ENCODE data around the gene SBK1. TPM values are rescaled to one million over a fixed set of nuclear protein-coding genes. Genes with fewer than 3 reads are reported as not detected.

Gene SBK1
- total and polyA plus RNA-seq, 10 of the 15 experiments (the other 5 are each of a cell fraction or from before 2014, with no cell fraction given), result 0.04 to 0.26 (median 0.06) TPM; not detected in 4

DNA sequence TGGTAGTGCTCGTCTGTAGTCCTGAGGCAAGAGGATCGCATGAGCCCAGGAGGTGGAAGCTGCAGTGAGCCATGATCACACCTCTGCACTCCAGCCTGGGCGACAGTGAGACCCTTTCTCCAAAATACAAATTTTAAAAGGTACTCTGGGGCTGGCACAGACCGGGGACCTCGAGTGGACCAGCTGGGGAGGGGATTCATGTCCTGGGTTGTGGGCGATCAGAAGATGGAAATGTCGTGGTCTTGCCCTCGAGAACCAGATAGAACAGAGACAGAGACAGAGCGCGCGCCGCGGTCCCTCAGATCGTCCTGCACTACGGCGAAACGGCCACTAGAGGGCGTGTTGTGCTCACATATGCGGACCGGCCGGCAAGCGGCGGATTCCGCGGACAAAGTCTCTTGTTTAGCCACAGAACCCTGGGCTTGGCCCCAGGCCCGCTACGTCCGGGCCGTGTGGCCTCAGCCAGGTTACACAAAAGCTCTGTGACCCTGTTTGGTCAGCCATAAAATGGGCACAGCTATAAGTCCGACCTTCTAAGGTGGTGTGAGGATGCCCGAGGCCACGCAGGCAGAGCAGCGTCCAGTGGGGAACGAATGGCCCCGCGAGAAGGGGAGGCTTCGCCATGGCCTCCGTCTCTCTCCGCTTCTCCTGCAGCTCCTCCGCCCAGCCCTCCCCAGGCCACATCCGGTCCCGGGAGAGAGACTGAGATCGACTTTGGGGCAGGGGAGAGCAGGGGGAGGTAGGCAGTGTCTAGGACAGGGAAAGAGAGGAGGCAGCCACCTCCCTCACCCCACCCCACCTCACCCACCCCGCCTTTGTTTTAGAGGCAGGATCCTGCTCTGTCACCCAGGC is 14.6 kb upstream of the SBK1 start:
- ChIA-PET CTCF (interaction anchor here (0.7 to 3.9 kb wide), 9 partner anchors 10 to 47 kb away, joined by 3 to 20 read pairs (median 4); no protein-coding TSS in a partner anchor), RAD21 (ENCODE audit: unreplicated experiment) (interaction anchor here (0.7 to 0.9 kb wide), 2 partner anchors 14 to 68 kb away, joined by 3 to 5 read pairs; no protein-coding TSS in a partner anchor), POLR2A (interaction anchor here (0.7 kb wide), 1 partner anchor 11 kb away, joined by 3 read pairs; no protein-coding TSS in a partner anchor), SMC1A (ENCODE audit: uncharacterized antibody, unreplicated experiment) (interaction anchor here (1.6 kb wide), 1 partner anchor 39 kb away, joined by 5 read pairs; no protein-coding TSS in a partner anchor)
- DNase-seq (ENCODE audit: low read depth, low spot score) (peak; percentile 3), ATAC-seq (peak; percentile 99), FAIRE-seq (peak; percentile 84)
- Histone ChIP-seq H3K79me2 (ENCODE audit: control insufficient read depth, insufficient read depth, low read length) (no peaks in the 10 kb centered on the region), H2AFZ (ENCODE audit: control insufficient read depth, low read depth, low read length) (peak overlapping the region; percentile 49), H3K9ac (ENCODE audit: control insufficient read depth, insufficient read depth, low read length) (peak overlapping the region; percentile 20; the same call in 1 of the 2 replicates), H3K4me1 (ENCODE audit: control insufficient read depth, insufficient read depth, low read length) (peaks cover 2% of the 10 kb centered on the region; the same call in 1 of the 2 replicates), H3K27me3 (replicated peaks in 1 of 2; ENCODE audit: control insufficient read depth in 2 of 2, insufficient read depth in 2 of 2, low read length in 1 of 2) (no peaks in the 10 kb centered on the region; a peak in 1 of 4 replicates), H3K9me3 (replicated peaks; ENCODE audit: control insufficient read depth, insufficient read depth, low read length) (no peaks in the 10 kb centered on the region), H4K20me1 (ENCODE audit: control insufficient read depth, insufficient read depth) (no peaks in the 10 kb centered on the region), H3K4me2 (ENCODE audit: control insufficient read depth, insufficient read depth) (peak overlapping the region; percentile 83), H3K27ac (ENCODE audit: control insufficient read depth, insufficient read depth) (no peak overlapping the region), H3K4me3 (no peak overlapping the region), H3K36me3 (ENCODE audit: control insufficient read depth in 2 of 2, insufficient read depth in 2 of 2, low read length in 1 of 2) (no peaks in the 10 kb centered on the region)
- 6% methylated on average over 44 of the region's 44 CpGs for WGBS (ENCODE audit: insufficient coverage, insufficient replicate concordance, low lambda C conversion rate, missing lambda C conversion rate)
- in situ Hi-C loops (cut with MboI) (loop anchor here (5.0 kb wide), 1 partner anchor 35 kb away; no protein-coding TSS in a partner anchor), intact Hi-C loops (cut with micrococcal nuclease; ENCODE audit: unreplicated experiment) (loop anchor here (1.0 kb wide), 1 partner anchor 40 kb away; no protein-coding TSS in a partner anchor)
- no TSS peak for BruUV-seq (replicated peaks)
- no peak for TF ChIP-seq POLR2A (IDR thresholded peaks at IDR 0.05; ENCODE audit: low read depth, low read length)
- TF ChIP-seq NR2C2 (IDR thresholded peaks at IDR 0.05; ENCODE audit: borderline replicate concordance, control insufficient read depth, insufficient read length, low read depth), result no peak
- TF ChIP-seq, protein P1, sequence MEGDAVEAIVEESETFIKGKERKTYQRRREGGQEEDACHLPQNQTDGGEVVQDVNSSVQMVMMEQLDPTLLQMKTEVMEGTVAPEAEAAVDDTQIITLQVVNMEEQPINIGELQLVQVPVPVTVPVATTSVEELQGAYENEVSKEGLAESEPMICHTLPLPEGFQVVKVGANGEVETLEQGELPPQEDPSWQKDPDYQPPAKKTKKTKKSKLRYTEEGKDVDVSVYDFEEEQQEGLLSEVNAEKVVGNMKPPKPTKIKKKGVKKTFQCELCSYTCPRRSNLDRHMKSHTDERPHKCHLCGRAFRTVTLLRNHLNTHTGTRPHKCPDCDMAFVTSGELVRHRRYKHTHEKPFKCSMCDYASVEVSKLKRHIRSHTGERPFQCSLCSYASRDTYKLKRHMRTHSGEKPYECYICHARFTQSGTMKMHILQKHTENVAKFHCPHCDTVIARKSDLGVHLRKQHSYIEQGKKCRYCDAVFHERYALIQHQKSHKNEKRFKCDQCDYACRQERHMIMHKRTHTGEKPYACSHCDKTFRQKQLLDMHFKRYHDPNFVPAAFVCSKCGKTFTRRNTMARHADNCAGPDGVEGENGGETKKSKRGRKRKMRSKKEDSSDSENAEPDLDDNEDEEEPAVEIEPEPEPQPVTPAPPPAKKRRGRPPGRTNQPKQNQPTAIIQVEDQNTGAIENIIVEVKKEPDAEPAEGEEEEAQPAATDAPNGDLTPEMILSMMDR (IDR thresholded peaks at IDR 0.05 in 2 of 3, conservative IDR thresholded peaks at IDR 0.05 in 1 of 3; ENCODE audit: control insufficient read depth in 2 of 3, extremely low read depth in 1 of 3, insufficient read depth in 1 of 3, low read depth in 3 of 3, low read length in 3 of 3), result peak; percentile 90 to 97 (median 92)
- peak; percentile 76 for TF ChIP-seq ZSCAN29 (IDR thresholded peaks at IDR 0.05)
- TF ChIP-seq, protein P2, sequence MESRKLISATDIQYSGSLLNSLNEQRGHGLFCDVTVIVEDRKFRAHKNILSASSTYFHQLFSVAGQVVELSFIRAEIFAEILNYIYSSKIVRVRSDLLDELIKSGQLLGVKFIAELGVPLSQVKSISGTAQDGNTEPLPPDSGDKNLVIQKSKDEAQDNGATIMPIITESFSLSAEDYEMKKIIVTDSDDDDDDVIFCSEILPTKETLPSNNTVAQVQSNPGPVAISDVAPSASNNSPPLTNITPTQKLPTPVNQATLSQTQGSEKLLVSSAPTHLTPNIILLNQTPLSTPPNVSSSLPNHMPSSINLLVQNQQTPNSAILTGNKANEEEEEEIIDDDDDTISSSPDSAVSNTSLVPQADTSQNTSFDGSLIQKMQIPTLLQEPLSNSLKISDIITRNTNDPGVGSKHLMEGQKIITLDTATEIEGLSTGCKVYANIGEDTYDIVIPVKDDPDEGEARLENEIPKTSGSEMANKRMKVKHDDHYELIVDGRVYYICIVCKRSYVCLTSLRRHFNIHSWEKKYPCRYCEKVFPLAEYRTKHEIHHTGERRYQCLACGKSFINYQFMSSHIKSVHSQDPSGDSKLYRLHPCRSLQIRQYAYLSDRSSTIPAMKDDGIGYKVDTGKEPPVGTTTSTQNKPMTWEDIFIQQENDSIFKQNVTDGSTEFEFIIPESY (IDR thresholded peaks at IDR 0.05), result no peak
- 0 out of 2 replicates have a peak, but pooled peaks have one; percentile 56 for TF ChIP-seq STAT1 (conservative IDR thresholded peaks at IDR 0.05)
- TF ChIP-seq, protein P3, sequence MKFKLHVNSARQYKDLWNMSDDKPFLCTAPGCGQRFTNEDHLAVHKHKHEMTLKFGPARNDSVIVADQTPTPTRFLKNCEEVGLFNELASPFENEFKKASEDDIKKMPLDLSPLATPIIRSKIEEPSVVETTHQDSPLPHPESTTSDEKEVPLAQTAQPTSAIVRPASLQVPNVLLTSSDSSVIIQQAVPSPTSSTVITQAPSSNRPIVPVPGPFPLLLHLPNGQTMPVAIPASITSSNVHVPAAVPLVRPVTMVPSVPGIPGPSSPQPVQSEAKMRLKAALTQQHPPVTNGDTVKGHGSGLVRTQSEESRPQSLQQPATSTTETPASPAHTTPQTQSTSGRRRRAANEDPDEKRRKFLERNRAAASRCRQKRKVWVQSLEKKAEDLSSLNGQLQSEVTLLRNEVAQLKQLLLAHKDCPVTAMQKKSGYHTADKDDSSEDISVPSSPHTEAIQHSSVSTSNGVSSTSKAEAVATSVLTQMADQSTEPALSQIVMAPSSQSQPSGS (IDR thresholded peaks at IDR 0.05; ENCODE audit: low read length), result no peak
- no peak for TF ChIP-seq ZNF622 (IDR thresholded peaks at IDR 0.05)
- TF ChIP-seq ATF7 (IDR thresholded peaks at IDR 0.05; ENCODE audit: low read depth), result no peak
- no peak for TF ChIP-seq ZNF207 (IDR thresholded peaks at IDR 0.05; ENCODE audit: borderline replicate concordance)
- TF ChIP-seq POLR2AphosphoS2 (IDR thresholded peaks at IDR 0.05; ENCODE audit: low read depth, low read length), result no peak
- TF ChIP-seq, protein P4, sequence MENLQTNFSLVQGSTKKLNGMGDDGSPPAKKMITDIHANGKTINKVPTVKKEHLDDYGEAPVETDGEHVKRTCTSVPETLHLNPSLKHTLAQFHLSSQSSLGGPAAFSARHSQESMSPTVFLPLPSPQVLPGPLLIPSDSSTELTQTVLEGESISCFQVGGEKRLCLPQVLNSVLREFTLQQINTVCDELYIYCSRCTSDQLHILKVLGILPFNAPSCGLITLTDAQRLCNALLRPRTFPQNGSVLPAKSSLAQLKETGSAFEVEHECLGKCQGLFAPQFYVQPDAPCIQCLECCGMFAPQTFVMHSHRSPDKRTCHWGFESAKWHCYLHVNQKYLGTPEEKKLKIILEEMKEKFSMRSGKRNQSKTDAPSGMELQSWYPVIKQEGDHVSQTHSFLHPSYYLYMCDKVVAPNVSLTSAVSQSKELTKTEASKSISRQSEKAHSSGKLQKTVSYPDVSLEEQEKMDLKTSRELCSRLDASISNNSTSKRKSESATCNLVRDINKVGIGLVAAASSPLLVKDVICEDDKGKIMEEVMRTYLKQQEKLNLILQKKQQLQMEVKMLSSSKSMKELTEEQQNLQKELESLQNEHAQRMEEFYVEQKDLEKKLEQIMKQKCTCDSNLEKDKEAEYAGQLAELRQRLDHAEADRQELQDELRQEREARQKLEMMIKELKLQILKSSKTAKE (IDR thresholded peaks at IDR 0.05; ENCODE audit: low read depth, poor library complexity, severe bottlenecking), result no peak
- TF ChIP-seq SUPT20H (IDR thresholded peaks at IDR 0.05; ENCODE audit: borderline replicate concordance, control insufficient read depth, low read depth, low read length), result no peak
- TF ChIP-seq SMC3 (IDR thresholded peaks at IDR 0.05; ENCODE audit: borderline replicate concordance, low read length), result peak; percentile 88
- no peak for TF ChIP-seq RCOR1 (conservative IDR thresholded peaks at IDR 0.05; ENCODE audit: low read depth, low read length)

Measured in GM12878 (cell line).